K562 (cell line): Measurements from ENCODE around the gene OLFML2B. TPM values are rescaled to one million over a fixed set of nuclear protein-coding genes. Genes with fewer than 3 reads are reported as not detected.

Experiments used
- ARID1B ChIP-seq: fragments of 450-650 bp; IDR thresholded peaks from 2 replicates; pipeline ENCODE4 v1.6.1; 2016; ENCODE audit warnings: antibody characterized with exemption, mild to moderate bottlenecking, inconsistent platforms
- CBFA2T2 ChIP-seq: fragments of 450-650 bp; conservative IDR thresholded peaks from 2 replicates; pipeline ENCODE4 v1.6.1; 2017; ENCODE audit warnings: mild to moderate bottlenecking
- CBFA2T3 ChIP-seq: fragments of 450-650 bp; IDR thresholded peaks from 2 replicates; pipeline ENCODE4 v1.6.1; 2017
- HDAC2 ChIP-seq: fragments of 450-650 bp; IDR thresholded peaks from 2 replicates; pipeline ENCODE4 v1.6.1; 2016; ENCODE audit warnings: mild to moderate bottlenecking
- HNRNPLL ChIP-seq: fragments of 200-400 bp; formaldehyde crosslinking; IDR thresholded peaks from 2 replicates; pipeline ENCODE4 v1.6.1; 2017; ENCODE audit warnings: low read length, low read depth, mild to moderate bottlenecking; ENCODE audit not compliant: poor library complexity, severe bottlenecking
- MAFG ChIP-seq: fragments of 450-650 bp; conservative IDR thresholded peaks from 2 replicates; pipeline ENCODE4 v1.6.1; 2016; ENCODE audit warnings: missing genetic modification characterization, missing compliant biosample characterization
- MAFK ChIP-seq: IDR thresholded peaks from 2 replicates; pipeline ENCODE4 v1.6.1; 2011; ENCODE audit warnings: low read length, improper control_type of control experiment
- MTA1 ChIP-seq: fragments of 450-650 bp; IDR thresholded peaks from 2 replicates; pipeline ENCODE4 v1.6.1; 2017; ENCODE audit warnings: borderline replicate concordance
- NONO ChIP-seq, 2 experiments: fragments of 200-400 bp in 1 of 2; fragments of 450-650 bp in 1 of 2; formaldehyde crosslinking in 1 of 2; IDR thresholded peaks; 2 replicates each; pipeline ENCODE4 v1.6.1; 2017; ENCODE audit warnings: low read depth in 2 of 2, mild to moderate bottlenecking in 2 of 2, moderate library complexity in 2 of 2, low read length in 1 of 2
- POLR2G ChIP-seq: fragments of 200-400 bp; formaldehyde crosslinking; IDR thresholded peaks from 2 replicates; pipeline ENCODE4 v1.6.1; 2017; ENCODE audit warnings: low read depth, mild to moderate bottlenecking, antibody characterized with exemption, low read length, moderate library complexity
- SMARCE1 ChIP-seq: fragments of 450-650 bp; IDR thresholded peaks from 2 replicates; pipeline ENCODE4 v1.7.1; 2016; ENCODE audit warnings: mild to moderate bottlenecking
- SP2 ChIP-seq: IDR thresholded peaks from 2 replicates; pipeline ENCODE4 v1.6.1; 2011; ENCODE audit warnings: mild to moderate bottlenecking, low read depth, low read length, moderate library complexity; ENCODE audit not compliant: poor library complexity, severe bottlenecking; ENCODE audit errors: extremely low read depth
- ZNF24 ChIP-seq: fragments of 450-650 bp; IDR thresholded peaks from 2 replicates; pipeline ENCODE4 v1.6.1; 2016
- ZNF76 ChIP-seq: fragments of 250-450 bp; sonication (Bioruptor Pico); IDR thresholded peaks from 2 replicates; pipeline ENCODE4 v1.4.0; 2020; ENCODE audit warnings: mild to moderate bottlenecking, moderate library complexity, borderline replicate concordance
- polyA plus RNA-seq, 8 experiments: library from polyadenylated mRNA; depleted of rRNA in 4 of 8; stranded (reverse) in 5 of 8; unstranded in 3 of 8; fragments of >200 nt; fragmentation: Nextera tagmentation in 2 of 8; fragmentation: Illumina TruSeq in 1 of 8; extraction: Ambion mirVana in 2 of 8; extraction: Trizol in 1 of 8; gene quantifications; 2 replicates each; pipeline versions ENCODE4 v1.2.1 to v1.2.3, GENCODE V29; 2011 to 2014; ENCODE audit warnings: inconsistent platforms in 1 of 8, missing spikeins in 1 of 8
- total RNA-seq, 7 experiments: library from RNA; depleted of rRNA in 6 of 7; stranded (reverse); fragments of >200 nt in 6 of 7; fragmentation: Illumina TruSeq in 2 of 7; extraction: Trizol in 2 of 7; gene quantifications; 2 replicates each; pipeline versions ENCODE4 v1.2.1 to v1.2.3, GENCODE V29; 2011 to 2021; ENCODE audit warnings: low replicate concordance in 1 of 7
- TF ChIP-seq, protein P1 (sequence below): fragments of 250-450 bp; sonication (Bioruptor Pico); IDR thresholded peaks from 2 replicates; pipeline ENCODE4 v1.8.0; 2021; ENCODE audit warnings: moderate library complexity, mild to moderate bottlenecking, inconsistent platforms
- TF ChIP-seq, protein P2 (sequence below): fragments of 250-450 bp; sonication (Bioruptor Pico); IDR thresholded peaks from 2 replicates; pipeline ENCODE4 v1.9.0; 2021; ENCODE audit warnings: mild to moderate bottlenecking
- TF ChIP-seq, protein P3 (sequence below): sonication (generic); formaldehyde crosslinking; IDR thresholded peaks from 2 replicates; pipeline ENCODE4 v1.8.1; 2022; ENCODE audit warnings: missing genetic modification reagents
- TF ChIP-seq, protein P4 (sequence below): sonication (generic); formaldehyde crosslinking; IDR thresholded peaks from 2 replicates; pipeline ENCODE4 v1.8.0; 2022; ENCODE audit warnings: mild to moderate bottlenecking, missing genetic modification reagents
- TF ChIP-seq, protein P5 (sequence below): IDR thresholded peaks from 2 replicates; pipeline ENCODE4 v1.6.1; 2014; ENCODE audit warnings: antibody characterized with exemption

OLFML2B gene
- total and polyA plus RNA-seq, 9 of the 15 experiments (the other 6 are each of a cell fraction or from before 2014, with no cell fraction given) = not detected

DNA sequence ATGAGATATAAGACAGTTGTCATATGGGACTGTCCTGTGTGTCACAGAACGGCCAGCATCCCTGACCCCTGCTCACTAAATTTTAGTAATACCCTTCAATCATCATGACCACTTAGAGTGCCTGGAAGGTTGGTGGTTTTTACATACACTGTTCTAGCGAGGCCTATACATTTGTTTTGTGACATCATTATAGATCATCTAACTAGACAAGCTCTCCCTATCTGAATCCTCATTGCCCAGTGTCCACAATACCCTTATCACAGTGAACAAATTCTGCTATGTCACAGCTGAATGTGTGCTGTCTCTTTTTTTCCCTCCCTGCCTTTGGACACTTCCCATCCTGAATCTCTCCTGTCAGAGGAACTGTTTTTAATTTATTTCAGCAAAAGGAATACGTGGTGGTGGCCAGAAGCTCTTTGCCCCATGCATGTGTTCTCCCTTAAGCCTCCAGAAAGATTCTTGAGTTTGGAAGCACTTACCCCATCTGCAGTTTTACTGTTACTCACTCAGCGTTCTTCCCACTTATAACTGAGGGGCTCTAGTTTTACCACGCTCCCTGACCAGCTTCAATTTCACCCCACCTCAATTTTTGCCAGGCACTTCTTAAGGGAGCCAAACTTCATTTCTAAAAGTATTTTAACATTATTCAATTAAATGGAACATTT lies 70.3 kb downstream of the OLFML2B start (continued):
- TF ChIP-seq, protein P1, sequence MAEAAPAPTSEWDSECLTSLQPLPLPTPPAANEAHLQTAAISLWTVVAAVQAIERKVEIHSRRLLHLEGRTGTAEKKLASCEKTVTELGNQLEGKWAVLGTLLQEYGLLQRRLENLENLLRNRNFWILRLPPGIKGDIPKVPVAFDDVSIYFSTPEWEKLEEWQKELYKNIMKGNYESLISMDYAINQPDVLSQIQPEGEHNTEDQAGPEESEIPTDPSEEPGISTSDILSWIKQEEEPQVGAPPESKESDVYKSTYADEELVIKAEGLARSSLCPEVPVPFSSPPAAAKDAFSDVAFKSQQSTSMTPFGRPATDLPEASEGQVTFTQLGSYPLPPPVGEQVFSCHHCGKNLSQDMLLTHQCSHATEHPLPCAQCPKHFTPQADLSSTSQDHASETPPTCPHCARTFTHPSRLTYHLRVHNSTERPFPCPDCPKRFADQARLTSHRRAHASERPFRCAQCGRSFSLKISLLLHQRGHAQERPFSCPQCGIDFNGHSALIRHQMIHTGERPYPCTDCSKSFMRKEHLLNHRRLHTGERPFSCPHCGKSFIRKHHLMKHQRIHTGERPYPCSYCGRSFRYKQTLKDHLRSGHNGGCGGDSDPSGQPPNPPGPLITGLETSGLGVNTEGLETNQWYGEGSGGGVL = no peak
- TF ChIP-seq ZNF76 (CRISPR knock-in tag) (0 out of 2 replicates have a peak, but pooled peaks have one; percentile 24), NONO (IDR thresholded peaks at IDR 0.05; ENCODE audit: low read depth in 2 of 2, low read length in 1 of 2) (no peak), SMARCE1 (peak; percentile 80), MAFG (peak; percentile 85), SP2 (no peak), ARID1B (peak; percentile 87), HNRNPLL (no peak), POLR2G (no peak), MAFK (peak; percentile 61), HDAC2 (peak; percentile 28; the same call in 1 of the 2 replicates), CBFA2T3 (peak; percentile 78), CBFA2T2 (peak; percentile 64; the same call in 1 of the 2 replicates), MTA1 (peak; percentile 76; the same call in 1 of the 2 replicates), ZNF24 (0 out of 2 replicates have a peak, but pooled peaks have one; percentile 36)
- TF ChIP-seq, protein P2, sequence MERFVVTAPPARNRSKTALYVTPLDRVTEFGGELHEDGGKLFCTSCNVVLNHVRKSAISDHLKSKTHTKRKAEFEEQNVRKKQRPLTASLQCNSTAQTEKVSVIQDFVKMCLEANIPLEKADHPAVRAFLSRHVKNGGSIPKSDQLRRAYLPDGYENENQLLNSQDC (CRISPR knock-in tag) = no peak
- TF ChIP-seq, protein P3, sequence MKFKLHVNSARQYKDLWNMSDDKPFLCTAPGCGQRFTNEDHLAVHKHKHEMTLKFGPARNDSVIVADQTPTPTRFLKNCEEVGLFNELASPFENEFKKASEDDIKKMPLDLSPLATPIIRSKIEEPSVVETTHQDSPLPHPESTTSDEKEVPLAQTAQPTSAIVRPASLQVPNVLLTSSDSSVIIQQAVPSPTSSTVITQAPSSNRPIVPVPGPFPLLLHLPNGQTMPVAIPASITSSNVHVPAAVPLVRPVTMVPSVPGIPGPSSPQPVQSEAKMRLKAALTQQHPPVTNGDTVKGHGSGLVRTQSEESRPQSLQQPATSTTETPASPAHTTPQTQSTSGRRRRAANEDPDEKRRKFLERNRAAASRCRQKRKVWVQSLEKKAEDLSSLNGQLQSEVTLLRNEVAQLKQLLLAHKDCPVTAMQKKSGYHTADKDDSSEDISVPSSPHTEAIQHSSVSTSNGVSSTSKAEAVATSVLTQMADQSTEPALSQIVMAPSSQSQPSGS (CRISPR knock-in tag) = no peak
- TF ChIP-seq, protein P4, sequence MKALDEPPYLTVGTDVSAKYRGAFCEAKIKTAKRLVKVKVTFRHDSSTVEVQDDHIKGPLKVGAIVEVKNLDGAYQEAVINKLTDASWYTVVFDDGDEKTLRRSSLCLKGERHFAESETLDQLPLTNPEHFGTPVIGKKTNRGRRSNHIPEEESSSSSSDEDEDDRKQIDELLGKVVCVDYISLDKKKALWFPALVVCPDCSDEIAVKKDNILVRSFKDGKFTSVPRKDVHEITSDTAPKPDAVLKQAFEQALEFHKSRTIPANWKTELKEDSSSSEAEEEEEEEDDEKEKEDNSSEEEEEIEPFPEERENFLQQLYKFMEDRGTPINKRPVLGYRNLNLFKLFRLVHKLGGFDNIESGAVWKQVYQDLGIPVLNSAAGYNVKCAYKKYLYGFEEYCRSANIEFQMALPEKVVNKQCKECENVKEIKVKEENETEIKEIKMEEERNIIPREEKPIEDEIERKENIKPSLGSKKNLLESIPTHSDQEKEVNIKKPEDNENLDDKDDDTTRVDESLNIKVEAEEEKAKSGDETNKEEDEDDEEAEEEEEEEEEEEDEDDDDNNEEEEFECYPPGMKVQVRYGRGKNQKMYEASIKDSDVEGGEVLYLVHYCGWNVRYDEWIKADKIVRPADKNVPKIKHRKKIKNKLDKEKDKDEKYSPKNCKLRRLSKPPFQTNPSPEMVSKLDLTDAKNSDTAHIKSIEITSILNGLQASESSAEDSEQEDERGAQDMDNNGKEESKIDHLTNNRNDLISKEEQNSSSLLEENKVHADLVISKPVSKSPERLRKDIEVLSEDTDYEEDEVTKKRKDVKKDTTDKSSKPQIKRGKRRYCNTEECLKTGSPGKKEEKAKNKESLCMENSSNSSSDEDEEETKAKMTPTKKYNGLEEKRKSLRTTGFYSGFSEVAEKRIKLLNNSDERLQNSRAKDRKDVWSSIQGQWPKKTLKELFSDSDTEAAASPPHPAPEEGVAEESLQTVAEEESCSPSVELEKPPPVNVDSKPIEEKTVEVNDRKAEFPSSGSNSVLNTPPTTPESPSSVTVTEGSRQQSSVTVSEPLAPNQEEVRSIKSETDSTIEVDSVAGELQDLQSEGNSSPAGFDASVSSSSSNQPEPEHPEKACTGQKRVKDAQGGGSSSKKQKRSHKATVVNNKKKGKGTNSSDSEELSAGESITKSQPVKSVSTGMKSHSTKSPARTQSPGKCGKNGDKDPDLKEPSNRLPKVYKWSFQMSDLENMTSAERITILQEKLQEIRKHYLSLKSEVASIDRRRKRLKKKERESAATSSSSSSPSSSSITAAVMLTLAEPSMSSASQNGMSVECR (CRISPR knock-in tag) = no peak
- TF ChIP-seq, protein P5, sequence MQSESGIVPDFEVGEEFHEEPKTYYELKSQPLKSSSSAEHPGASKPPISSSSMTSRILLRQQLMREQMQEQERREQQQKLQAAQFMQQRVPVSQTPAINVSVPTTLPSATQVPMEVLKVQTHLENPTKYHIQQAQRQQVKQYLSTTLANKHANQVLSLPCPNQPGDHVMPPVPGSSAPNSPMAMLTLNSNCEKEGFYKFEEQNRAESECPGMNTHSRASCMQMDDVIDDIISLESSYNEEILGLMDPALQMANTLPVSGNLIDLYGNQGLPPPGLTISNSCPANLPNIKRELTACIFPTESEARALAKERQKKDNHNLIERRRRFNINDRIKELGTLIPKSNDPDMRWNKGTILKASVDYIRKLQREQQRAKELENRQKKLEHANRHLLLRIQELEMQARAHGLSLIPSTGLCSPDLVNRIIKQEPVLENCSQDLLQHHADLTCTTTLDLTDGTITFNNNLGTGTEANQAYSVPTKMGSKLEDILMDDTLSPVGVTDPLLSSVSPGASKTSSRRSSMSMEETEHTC = no peak
